ENCODE data around the gene IL1A.

DNA sequence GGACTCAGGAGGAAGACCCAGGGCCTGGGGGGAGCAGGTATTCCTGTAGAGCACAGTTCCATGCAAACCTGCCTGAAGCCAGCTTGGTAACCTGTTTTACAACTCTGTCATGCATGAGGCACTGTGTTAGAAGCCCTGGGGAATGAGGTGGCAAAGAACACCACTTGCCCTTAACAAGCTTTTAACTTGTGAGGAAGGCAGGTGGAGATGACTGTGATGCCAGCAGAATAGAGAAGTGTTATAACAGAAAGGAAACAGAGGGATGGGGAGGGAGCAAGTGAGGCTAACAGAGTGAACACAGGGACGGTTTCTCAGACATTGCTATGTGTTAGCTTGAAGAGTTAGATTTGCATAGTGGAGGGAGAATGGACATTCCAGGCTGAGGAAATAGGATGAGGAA lies 11.5 kb upstream of the IL1A start:
- TF ChIP-seq POLR2A (IDR thresholded peaks at IDR 0.05) (no peak), POLR2AphosphoS5 (IDR thresholded peaks at IDR 0.05) (no peak)
- TF ChIP-seq, protein P1, sequence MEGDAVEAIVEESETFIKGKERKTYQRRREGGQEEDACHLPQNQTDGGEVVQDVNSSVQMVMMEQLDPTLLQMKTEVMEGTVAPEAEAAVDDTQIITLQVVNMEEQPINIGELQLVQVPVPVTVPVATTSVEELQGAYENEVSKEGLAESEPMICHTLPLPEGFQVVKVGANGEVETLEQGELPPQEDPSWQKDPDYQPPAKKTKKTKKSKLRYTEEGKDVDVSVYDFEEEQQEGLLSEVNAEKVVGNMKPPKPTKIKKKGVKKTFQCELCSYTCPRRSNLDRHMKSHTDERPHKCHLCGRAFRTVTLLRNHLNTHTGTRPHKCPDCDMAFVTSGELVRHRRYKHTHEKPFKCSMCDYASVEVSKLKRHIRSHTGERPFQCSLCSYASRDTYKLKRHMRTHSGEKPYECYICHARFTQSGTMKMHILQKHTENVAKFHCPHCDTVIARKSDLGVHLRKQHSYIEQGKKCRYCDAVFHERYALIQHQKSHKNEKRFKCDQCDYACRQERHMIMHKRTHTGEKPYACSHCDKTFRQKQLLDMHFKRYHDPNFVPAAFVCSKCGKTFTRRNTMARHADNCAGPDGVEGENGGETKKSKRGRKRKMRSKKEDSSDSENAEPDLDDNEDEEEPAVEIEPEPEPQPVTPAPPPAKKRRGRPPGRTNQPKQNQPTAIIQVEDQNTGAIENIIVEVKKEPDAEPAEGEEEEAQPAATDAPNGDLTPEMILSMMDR (IDR thresholded peaks at IDR 0.05): no peak

All from upper lobe of left lung (tissue), 4 donors.